Glutamatergic neuron (in vitro differentiated cells): Measurements from ENCODE around the gene GPX1. TPM values are rescaled to one million over a fixed set of nuclear protein-coding genes. Genes with fewer than 3 reads are reported as not detected.

Experiments
- DNase-seq: peaks from one replicate; pipeline ENCODE4 v3.0.0; 2022
- H3K27ac Mint-ChIP-seq: one replicate; pipeline ENCODE4 v1.8.0; 2020; ENCODE audit warnings: mild to moderate bottlenecking, mixed read lengths, inconsistent platforms; ENCODE audit not compliant: unreplicated experiment
- H3K27me3 Mint-ChIP-seq: one replicate; pipeline ENCODE4 v1.8.0; 2020; ENCODE audit warnings: mild to moderate bottlenecking, moderate library complexity, mixed read lengths, inconsistent platforms; ENCODE audit not compliant: unreplicated experiment
- H3K36me3 Mint-ChIP-seq: one replicate; pipeline ENCODE4 v1.8.0; 2020; ENCODE audit warnings: mild to moderate bottlenecking, mixed read lengths, inconsistent platforms; ENCODE audit not compliant: unreplicated experiment
- H3K4me1 Mint-ChIP-seq: one replicate; pipeline ENCODE4 v1.8.0; 2020; ENCODE audit warnings: mild to moderate bottlenecking, low read depth, mixed read lengths, inconsistent platforms; ENCODE audit not compliant: unreplicated experiment
- H3K4me3 Mint-ChIP-seq: one replicate; pipeline ENCODE4 v1.8.0; 2020; ENCODE audit warnings: mild to moderate bottlenecking, mixed read lengths, inconsistent platforms; ENCODE audit not compliant: unreplicated experiment
- H3K9me3 Mint-ChIP-seq: one replicate; pipeline ENCODE4 v1.8.0; 2020; ENCODE audit warnings: mild to moderate bottlenecking, moderate library complexity, mixed read lengths, inconsistent platforms; ENCODE audit not compliant: unreplicated experiment
- total RNA-seq: library from RNA; stranded (reverse); fragmentation: NEBNext Ultra II Directional; extraction: Animal tissue kit (Norgen Biotek cat#: 25700); gene quantifications from one replicate; pipeline ENCODE4 v1.2.1, GENCODE V29; 2021; ENCODE audit not compliant: unreplicated experiment
- TF ChIP-seq, protein P1 (sequence below): fragments of 200-600 bp; sonication (generic); IDR thresholded peaks from one replicate; pipeline ENCODE4 v1.5.0; 2021; ENCODE audit not compliant: partially characterized antibody, unreplicated experiment

Gene GPX1
- total RNA-seq, 1 donor from 2014 or later = 239 TPM

DNA sequence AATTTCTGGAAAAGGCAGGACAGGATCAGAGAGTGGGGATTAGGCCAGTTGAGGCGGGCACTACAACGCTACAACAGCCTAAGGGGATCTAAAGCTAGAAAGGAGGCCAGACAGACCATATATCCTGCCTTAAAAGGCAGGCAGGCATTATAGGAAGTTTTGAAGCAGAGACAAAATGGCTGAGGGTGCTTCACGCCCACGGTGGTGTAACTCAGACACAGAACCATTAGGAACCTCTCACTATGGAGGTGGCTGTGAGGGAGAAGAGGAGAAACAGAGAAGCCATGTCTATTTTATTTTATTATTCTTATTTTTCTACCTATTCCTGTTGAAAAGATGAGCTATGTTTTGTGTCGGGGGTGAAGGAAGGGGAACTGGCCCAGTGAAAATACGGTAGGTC, 16.2 kb downstream of the GPX1 start:
- Mint-ChIP-seq H3K27ac (peak overlapping the region; percentile 49), H3K4me3 (peak overlapping the region; percentile 7), H3K4me1 (peaks cover 10% of the 10 kb centered on the region), H3K27me3 (peaks cover 2% of the 10 kb centered on the region), H3K36me3 (no peaks in the 10 kb centered on the region), H3K9me3 (peaks cover 4% of the 10 kb centered on the region)
- DNase-seq = no peak
- TF ChIP-seq, protein P1, sequence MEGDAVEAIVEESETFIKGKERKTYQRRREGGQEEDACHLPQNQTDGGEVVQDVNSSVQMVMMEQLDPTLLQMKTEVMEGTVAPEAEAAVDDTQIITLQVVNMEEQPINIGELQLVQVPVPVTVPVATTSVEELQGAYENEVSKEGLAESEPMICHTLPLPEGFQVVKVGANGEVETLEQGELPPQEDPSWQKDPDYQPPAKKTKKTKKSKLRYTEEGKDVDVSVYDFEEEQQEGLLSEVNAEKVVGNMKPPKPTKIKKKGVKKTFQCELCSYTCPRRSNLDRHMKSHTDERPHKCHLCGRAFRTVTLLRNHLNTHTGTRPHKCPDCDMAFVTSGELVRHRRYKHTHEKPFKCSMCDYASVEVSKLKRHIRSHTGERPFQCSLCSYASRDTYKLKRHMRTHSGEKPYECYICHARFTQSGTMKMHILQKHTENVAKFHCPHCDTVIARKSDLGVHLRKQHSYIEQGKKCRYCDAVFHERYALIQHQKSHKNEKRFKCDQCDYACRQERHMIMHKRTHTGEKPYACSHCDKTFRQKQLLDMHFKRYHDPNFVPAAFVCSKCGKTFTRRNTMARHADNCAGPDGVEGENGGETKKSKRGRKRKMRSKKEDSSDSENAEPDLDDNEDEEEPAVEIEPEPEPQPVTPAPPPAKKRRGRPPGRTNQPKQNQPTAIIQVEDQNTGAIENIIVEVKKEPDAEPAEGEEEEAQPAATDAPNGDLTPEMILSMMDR = no peak

DNA sequence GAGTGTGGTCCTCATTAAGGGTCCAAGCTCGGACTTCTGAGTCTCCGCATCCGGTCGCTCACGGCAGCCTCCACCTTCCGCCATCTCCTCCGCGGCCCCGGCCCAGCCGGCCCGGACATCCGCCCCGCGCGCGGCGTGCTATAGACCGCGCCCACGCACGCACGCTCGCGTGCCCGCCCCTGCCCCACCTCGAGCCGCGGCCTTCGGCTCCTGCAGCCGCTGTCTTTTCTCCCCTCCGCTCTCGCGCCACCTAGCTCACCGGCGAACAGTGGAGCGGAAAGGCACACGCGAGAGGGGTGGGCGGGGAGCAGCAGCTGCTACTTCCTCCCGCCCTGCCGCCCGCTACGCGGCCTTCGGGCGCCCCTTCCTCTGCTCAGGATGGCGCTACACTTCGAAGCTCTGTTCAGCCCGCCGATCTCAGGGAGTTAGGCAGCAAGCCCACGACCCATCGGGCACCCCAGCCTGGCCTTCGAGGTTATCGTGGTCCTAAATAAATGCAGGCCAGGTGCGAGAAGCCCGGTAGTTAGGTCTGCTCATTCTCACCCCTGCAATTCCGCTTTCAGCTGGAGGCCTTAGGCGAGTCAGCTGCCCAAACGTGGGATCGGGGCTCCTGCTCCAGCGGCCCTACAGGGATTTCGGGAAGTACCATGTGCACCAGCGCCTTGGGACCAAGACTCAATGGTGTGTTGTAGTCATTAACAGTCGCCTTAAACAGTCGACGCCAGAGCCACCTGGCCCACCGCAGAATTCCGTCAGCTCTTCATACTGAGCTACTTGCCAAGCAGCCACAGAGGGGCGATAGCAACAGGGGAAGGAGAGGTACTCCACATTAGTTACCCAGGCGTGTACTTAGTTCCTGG, 18.0 kb downstream of the GPX1 start, which contains the start of gene USP4:
TSS of gene USP4 (minus strand) at position 113 of the 860 bp plus-strand sequence. CDS start at position 84, 29 bp downstream.
- H3K9me3 Mint-ChIP-seq = peaks cover 4% of the 10 kb centered on the region
- H3K4me3 Mint-ChIP-seq = peak within 1 kb of the TSS; percentile 86
- H3K27me3 Mint-ChIP-seq = peaks cover 2% of the 10 kb centered on the region
- H3K4me1 Mint-ChIP-seq = peaks cover 10% of the 10 kb centered on the region
- TF ChIP-seq, protein P1 = no peak
- H3K27ac Mint-ChIP-seq = peak within 1 kb of the TSS; percentile 94
- H3K36me3 Mint-ChIP-seq = no peaks in the 10 kb centered on the region
- peak; percentile 82 for DNase-seq

DNA sequence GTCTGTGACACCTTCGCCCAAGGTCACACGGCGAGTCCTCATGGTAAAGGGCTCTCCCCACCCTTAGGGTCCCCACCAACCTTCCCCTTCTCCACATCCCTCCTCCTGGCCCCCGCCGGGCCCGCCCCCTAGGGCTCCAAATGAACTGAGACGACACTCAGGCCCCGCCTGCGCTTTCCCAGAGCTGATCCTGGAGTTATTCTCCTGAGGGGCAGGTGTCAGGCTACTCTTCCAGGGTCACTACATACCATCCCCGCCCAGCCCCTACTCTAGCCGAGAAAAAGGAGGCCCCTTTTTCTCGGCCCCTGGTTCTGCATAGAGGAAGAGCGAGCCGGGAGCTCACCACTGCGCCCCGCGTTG, 18.6 kb downstream of the GPX1 start:
- Mint-ChIP-seq H3K4me1 (peaks cover 10% of the 10 kb centered on the region), H3K9me3 (peaks cover 4% of the 10 kb centered on the region), H3K27me3 (peaks cover 2% of the 10 kb centered on the region), H3K36me3 (no peaks in the 10 kb centered on the region), H3K4me3 (peak overlapping the region; percentile 86), H3K27ac (peak overlapping the region; percentile 71)
- TF ChIP-seq, protein P1 = no peak
- DNase-seq = peak; percentile 54

DNA sequence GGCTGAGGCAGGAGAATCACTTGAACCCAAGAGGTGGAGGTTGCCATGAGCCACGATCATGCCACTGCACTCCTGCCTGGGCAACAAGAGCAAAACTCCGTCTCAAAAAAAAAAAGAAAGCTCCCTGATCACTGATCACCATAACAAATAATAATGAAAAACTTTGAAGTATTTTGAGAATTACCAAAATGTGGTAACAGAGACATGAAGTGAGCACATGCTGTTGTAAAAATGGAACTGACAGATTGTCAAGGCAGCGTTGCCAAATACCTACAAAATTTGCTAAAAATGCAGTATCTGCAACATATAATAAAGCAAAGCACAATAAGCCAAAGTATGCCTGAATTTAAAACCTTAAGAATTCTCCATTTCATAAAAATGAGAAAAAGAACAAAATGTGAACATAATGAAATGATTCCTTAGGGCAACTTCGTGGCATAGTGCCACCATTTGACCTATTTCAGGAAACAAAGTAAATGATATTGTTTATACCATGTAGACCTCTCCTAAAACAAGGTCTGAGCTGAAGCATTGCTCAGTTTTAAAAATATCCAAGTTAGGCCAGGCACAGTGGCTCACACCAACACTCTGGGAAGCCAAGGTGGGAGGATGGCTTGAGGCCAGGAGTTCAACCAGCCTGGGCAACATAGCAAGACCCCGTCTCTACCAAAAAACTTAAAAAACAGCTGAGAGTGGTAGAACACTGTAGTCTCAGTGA, 24.1 kb downstream of the GPX1 start:
- Mint-ChIP-seq H3K36me3 (no peaks in the 10 kb centered on the region), H3K27me3 (no peaks in the 10 kb centered on the region), H3K9me3 (no peaks in the 10 kb centered on the region), H3K4me1 (peaks cover 2% of the 10 kb centered on the region), H3K4me3 (no peak overlapping the region), H3K27ac (no peak overlapping the region)
- TF ChIP-seq, protein P1 = no peak
- no peak for DNase-seq
